Activated CD4-positive, alpha-beta T cell treated with anti-CD3 and anti-CD28 coated beads for 48 hours (primary cell): Measurements from ENCODE around the gene VEZF1.

ENCODE experiments used
- DNase-seq: peaks from one replicate; pipeline ENCODE4 v3.0.0-alpha.2; 2020

Gene VEZF1

DNA sequence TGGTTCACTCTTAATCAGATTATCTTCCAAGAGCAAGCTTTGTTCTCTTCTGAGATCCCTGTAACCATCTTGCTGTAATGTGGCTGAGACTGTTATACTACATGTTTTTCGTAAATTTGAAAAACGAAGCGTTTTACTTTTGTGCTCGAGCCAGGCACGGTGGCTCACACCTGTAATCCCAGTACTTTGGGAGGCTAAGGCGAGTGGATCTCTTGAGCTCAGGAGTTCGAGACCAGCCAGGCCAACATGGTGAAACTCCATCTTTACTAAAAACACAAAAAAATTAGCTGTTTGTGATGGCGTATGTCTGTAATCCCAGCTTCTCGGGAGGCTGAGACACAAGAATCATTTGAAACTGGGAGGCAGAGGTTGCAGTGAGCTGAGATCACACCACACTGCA is 40.7 kb downstream of the VEZF1 start:
- DNase-seq = no peak

GRCh38 chr17:57946798-57947358 is 41.2 kb downstream of the VEZF1 start:
- DNase-seq = peak; percentile 46

- no peak for DNase-seq
Observed at GRCh38 chr17:57945996-57946797, 41.9 kb downstream of the VEZF1 start.

DNA sequence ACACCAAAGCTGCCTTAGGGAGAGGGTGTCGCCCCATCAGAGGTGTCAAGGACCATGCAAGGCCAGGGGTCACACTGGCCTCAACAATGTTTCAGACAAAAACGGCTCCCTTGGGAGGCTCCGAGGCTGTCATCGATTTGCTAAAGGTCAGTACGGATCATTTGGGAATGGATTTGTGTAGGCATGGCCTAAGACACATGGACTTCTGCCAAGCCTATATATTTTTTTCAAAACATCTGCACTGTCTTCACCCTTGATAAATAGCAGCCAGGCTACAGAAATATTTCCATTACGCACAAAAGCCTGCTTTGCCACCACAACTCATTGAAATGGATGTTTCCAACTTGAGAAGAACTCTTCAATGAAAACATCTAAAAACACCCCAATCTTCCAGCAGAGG is 43.1 kb downstream of the VEZF1 start:
- DNase-seq = no peak

- DNase-seq = no peak
Observed at GRCh38 chr17:57943645-57944044, 44.4 kb downstream of the VEZF1 start.

DNA sequence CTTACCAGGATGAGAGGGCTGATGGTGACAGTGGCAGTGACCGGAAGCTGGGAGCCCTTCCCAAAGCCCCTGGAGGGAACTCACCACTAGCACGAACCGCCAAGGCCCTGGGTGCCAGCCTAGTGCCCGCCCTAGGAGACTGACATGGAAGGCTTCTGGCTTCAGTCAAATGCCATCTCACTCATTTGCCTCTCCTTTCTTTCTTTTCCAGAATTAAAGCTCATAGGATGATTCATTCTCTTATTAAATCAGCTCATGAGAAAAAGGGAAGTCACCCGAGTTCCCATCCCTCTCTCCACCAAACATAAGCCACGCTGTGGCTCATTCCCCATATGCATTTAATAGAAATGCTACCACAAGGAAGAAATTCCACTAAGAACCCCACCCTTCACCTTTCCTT is 44.9 kb downstream of the VEZF1 start:
- DNase-seq = no peak

DNA sequence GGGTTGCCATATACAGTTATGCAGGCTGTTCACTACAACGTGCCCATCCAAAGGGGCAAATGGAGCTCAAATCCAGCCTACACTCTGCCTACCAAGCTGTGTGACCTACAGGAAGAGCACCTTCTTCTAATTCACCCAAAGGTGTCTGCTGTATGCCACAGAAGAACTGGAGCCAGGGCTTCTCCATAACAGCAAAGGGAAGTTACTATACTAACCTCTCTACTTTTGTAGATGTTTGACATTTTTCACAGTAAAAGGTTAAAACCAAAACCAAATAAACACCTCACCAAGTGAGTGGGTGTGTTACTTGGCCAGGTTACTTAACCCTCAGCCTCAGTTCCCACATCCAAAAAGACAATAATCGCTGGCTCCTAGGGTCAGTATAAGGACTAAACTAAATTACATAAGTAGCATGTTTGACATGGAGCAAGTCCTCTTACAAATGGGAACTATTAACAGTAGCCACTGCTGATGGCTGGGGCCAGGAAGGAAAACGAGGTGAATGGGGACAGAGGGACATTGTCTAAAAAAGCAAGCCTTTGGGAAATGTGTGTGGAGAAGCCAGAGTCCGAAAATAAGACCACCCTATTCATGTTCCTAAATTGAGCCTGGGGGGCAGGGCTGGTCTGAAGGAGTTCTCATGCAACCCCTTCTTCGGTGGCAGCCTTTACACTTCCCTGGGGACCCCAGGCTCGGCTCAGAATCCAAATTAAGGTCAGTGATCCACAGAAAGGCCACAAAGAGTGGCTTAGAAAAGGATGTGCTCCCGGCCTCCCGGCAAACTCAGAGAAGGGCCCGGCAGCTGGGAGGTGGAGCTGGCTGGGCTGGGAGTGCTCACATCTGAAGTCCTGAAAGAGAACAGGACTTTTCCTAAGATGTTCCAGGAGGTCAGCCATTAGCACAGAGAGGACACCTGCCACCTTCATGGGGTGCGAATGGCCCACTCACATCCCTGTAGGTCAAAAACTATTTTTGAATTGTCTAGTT is 46.4 kb downstream of the VEZF1 start:
- no peak for DNase-seq

- DNase-seq = peak; percentile 45
Observed at GRCh38 chr17:57940653-57941329, 47.3 kb downstream of the VEZF1 start.

- DNase-seq = no peak
Observed at GRCh38 chr17:57940231-57940630, 47.8 kb downstream of the VEZF1 start.

DNA sequence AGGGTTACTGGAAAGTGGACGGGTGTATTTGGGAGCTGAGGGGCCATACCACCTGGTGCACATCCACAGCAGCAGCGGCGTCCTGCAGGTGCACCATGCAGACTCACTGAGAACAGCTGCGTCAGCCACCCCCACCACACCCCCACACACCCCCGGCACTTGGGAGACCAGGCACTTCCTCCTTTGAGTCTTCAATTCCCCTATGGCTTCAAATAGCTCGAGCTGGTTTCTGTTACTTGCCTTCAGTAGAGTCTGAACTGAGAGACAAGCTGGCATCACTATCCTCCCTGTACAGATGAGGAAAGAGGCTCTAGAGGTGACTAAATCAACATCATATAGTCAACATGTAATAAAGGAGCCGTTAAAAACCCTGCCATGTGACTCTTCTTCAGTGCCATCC is 48.3 kb downstream of the VEZF1 start:
- DNase-seq = peak; percentile 18

- no peak for DNase-seq
Observed at GRCh38 chr17:57938061-57938502, 50.0 kb downstream of the VEZF1 start.

- DNase-seq = no peak
Observed at GRCh38 chr17:57937492-57937891, 50.6 kb downstream of the VEZF1 start.

GRCh38 chr17:57935833-57936807 is 51.9 kb downstream of the VEZF1 start:
- DNase-seq = no peak

- no peak for DNase-seq
Observed at GRCh38 chr17:57931488-57932137, 56.4 kb downstream of the VEZF1 start.

DNA sequence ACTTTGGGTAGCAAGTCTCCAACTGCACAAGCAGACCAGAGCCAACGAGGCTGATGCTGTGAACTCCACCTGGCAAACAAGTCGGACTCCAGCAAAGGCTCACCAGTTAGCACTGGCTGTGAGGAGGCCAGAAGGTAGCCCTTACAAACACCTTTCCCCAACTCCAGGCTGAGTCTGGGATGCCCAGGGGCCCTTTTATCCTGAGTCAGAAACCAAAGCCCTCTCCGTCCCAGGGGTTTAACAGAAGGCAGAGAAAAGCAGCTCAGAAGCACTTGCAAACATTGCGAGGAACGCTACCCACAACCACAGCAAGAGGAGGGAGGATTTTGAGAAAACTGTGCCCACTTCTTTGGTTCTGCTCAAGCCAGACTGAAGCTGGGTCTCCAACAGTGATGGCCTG is 57.8 kb downstream of the VEZF1 start:
- no peak for DNase-seq

DNA sequence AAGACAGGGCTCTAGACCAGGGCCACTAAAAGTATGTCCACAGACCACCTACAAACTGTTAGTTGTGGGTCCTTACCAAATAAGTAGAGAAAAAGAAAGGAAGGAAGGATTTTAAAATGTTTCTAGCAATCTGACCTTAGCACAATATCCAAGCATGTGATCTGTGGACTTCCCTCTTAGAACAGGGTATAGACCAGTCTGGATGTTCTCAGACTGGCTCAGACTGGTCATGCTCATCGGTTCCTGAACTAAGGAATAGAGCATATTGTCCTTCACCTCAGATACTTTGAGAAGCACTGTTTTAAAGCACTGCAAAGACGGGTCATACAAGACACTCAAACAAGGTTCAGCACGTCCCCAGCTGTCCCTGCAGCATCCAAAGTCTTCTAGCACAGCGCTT is 58.7 kb downstream of the VEZF1 start:
- no peak for DNase-seq

DNA sequence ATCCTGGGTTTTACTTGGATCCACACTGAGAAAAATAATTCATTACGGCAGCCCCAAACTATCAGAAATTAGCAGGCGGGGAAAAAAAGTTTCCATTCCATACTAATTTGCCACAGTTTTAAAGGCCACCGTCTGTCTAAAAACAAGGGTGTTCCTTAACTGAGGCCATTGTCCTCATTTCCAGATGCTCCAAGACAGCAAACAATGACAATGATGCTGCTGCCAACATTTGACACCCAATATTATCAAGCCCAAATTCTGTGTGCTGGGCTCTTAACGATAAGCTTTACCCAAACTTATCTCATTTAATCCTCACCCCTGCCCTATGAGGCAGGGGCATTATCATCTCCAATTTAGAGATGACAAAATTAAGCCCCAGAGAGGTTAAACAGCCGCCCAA is 59.1 kb downstream of the VEZF1 start:
- DNase-seq = no peak

DNA sequence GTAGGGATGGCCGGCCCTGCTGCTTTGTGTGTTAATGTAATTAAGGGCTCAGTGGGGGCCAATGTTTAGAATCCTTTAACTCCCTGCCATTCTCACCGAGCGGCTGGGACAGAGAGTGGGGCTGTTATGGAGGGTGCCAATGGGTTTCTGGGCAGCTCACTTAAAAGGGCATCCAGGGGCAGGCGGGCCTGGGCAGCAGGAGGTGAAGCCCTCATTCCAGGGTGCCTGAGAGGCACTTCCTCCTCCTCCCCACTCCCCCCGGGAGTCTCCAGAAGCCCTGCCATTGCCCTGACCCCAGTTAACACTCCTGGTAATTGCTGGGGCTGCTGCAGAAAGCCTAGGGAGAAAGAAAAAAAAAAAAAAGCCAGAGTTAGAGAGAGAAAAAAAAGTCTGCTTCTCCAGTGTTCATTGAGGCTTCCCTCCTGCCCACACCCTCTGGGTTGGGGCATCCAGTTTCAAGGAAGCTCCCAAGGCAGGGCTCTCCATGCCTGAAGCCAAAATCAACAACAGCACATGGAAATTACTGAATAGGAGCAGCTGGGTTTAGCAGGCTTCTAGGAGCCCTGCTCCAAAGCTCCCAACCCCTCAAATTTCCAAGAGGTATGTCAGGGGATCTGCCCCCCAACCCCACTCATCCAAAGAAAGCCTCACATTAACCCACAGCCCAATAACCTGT is 60.9 kb downstream of the VEZF1 start:
- no peak for DNase-seq

GRCh38 chr17:57926723-57927047 is 61.4 kb downstream of the VEZF1 start:
- no peak for DNase-seq

- no peak for DNase-seq
Observed at GRCh38 chr17:57925361-57925990, 62.6 kb downstream of the VEZF1 start.
